Measurements from ENCODE around the gene TMEM121.

GRCh38 chr14:105547741-105548169, 21.4 kb downstream of the TMEM121 start:
- TF ChIP-seq POLR2A (IDR thresholded peaks at IDR 0.05; ENCODE audit: low read length) (no peak), GATA1 (IDR thresholded peaks at IDR 0.05; ENCODE audit: low read depth, low read length) (no peak)
